ENCODE data around the gene TMEM245.

Gene TMEM245

DNA sequence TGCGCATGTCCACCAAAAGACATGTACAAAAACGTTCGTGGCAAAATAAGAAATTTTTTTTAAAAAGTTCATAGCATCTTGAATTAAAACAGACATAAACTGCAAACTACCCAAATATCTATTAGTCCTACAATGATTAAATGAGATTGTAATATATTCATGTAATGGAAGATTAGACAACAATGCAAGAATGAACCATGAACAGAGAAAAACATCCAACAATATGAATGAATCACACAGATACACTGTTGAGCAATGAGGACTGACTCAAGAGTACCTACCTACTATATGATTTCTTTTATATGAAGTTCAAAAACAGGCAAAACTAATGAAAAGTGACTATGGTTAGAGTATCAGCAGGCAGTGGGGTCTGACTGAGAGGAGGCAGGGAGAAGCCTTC is 88.5 kb downstream of the TMEM245 start:
- in situ Hi-C loops (cut with MboI; ENCODE audit: low sequenced_read_pairs): no loop called here

GRCh38 chr9:109030426-109030825 is 89.3 kb downstream of the TMEM245 start:
- in situ Hi-C loops (cut with MboI; ENCODE audit: low sequenced_read_pairs): no loop called here

DNA sequence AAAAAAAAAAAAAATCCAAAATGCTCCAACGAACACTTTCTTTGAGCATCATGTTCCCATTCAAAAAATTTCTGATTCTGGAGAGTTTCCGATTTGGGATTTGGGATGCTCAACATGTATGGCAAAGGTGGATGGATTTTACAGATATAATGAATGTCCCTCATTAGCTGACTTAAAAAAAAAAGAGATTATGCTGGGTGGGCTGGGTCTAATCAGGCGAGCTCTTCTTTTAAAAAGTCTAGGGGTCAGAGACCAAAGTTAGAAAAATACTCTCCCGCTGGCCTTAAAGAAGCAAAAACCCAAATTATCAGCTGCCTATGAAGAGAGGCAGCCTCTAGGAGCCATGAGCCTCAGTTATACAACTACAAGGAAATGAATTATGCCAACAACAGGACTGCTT is 91.3 kb downstream of the TMEM245 start:
- in situ Hi-C loops (cut with MboI; ENCODE audit: low sequenced_read_pairs): no loop called here

GRCh38 chr9:109027176-109027575 is 92.6 kb downstream of the TMEM245 start:
- in situ Hi-C loops (cut with MboI; ENCODE audit: low sequenced_read_pairs): no loop called here

DNA sequence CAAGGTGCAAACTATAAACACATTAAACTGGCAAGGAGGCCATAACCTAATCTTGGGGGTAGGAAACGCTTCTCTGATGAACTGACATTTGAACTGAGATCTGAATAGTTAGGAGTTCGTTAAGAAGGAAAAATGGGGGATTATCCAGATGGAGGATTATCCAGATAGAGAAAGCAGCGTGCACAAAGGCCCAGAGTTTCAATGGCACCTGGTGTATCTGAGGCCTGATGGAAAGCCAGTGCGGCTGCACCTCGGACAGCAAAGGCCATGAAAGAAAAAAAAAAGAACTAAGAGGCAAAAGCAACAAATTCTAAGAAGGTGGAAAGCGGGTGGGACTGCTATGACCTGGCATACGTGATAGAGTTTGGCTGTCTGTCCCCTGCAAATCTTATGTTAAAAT is 93.4 kb downstream of the TMEM245 start:
- in situ Hi-C loops (cut with MboI; ENCODE audit: low sequenced_read_pairs): no loop called here

DNA sequence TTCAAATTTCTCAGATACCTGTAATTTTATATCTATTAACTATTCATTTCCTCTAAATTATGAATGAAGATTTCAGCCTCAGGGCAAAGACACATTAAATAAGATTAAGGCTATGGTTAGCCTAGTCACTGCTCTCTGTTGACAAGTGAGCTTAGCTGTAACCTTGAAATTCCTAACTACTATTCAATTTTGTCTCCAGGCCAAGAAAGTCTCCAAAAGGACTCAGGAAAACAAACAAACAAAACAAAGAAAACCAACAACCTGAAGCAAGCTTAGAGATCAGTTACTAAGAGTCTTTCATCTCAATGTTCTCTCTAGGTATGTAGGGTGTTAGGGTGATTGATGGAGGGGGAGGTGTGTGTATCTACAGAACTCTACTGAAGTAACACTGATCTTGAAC is 96.9 kb downstream of the TMEM245 start:
- in situ Hi-C loops (cut with MboI; ENCODE audit: low sequenced_read_pairs): no loop called here

GRCh38 chr9:109020581-109021511 is 98.9 kb downstream of the TMEM245 start:
- in situ Hi-C loops (cut with MboI; ENCODE audit: low sequenced_read_pairs): no loop called here

- in situ Hi-C loops (cut with MboI; ENCODE audit: low sequenced_read_pairs): no loop called here
Observed at GRCh38 chr9:109020113-109020512, 99.6 kb downstream of the TMEM245 start.

GRCh38 chr9:109019420-109019819 is 100.3 kb downstream of the TMEM245 start:
- in situ Hi-C loops (cut with MboI; ENCODE audit: low sequenced_read_pairs): no loop called here

DNA sequence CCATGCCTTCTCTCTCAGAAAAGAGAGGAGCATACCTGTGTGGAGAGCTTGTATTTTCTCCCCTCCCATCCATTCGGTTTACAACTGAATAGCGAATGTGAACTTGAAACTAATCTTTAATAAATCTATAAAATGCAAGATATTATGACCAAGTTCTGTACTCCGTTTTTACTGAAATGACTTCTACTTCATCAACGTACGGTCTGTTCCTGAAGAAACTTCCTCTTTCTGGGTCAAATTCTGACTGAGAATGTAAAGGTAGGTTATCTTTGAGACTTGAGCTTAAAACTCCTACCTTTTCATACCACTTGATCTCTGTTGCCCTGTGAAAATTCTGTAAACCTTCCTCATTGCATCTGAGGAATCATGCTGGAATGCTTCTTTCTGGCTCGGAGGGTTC is 102.3 kb downstream of the TMEM245 start:
- in situ Hi-C loops (cut with MboI; ENCODE audit: low sequenced_read_pairs): no loop called here

- in situ Hi-C loops (cut with MboI; ENCODE audit: low sequenced_read_pairs): no loop called here
Observed at GRCh38 chr9:109017061-109017460, 102.7 kb downstream of the TMEM245 start.

- in situ Hi-C loops (cut with MboI; ENCODE audit: low sequenced_read_pairs): no loop called here
Observed at GRCh38 chr9:109016132-109016531, 103.6 kb downstream of the TMEM245 start.

- in situ Hi-C loops (cut with MboI; ENCODE audit: low sequenced_read_pairs): no loop called here
Observed at GRCh38 chr9:109014608-109015280, 105.0 kb downstream of the TMEM245 start.

DNA sequence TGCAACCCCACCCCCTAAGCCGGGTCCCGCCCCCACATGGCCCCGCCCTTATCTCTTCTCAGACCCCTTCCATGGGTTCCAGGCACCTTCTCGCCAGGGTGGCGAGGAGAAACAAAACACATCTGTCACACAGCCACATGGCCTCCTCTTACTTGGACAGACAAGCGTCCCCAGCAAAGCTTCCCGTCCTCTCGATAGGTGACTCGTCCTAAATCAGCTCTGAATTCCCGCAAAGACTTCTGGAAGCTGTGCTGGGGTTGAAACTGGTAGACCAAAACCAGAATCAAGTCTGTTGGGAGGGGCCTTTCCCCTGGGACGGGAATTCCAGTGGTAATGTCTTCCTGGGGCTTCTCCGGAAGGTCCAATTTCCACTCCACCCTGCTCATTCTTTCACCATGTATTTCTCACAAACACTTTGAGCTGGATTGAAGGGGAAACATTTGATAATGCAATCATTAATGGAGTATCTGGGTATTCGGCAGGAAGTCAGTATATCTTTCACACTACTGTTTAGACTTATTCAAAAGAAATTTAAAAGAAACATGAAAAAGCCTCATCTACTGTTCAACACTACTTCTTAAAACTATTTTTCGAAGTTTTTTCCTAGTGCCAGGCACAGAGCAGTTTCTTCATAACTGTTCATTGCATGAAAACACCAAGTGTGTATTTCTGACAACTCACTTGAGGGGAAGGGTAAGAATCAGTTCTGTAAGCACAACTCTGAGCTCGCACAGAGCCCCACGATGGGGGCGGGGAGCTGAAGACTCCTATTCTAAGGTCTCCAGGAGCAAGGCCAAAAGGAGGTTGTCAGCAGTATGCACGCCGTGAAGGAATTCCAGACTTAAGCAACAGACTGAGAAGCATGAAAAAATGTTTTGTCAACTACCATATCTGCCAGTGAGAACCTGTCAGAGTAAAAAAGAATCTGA is 105.8 kb downstream of the TMEM245 start:
- in situ Hi-C loops (cut with MboI; ENCODE audit: low sequenced_read_pairs): no loop called here

DNA sequence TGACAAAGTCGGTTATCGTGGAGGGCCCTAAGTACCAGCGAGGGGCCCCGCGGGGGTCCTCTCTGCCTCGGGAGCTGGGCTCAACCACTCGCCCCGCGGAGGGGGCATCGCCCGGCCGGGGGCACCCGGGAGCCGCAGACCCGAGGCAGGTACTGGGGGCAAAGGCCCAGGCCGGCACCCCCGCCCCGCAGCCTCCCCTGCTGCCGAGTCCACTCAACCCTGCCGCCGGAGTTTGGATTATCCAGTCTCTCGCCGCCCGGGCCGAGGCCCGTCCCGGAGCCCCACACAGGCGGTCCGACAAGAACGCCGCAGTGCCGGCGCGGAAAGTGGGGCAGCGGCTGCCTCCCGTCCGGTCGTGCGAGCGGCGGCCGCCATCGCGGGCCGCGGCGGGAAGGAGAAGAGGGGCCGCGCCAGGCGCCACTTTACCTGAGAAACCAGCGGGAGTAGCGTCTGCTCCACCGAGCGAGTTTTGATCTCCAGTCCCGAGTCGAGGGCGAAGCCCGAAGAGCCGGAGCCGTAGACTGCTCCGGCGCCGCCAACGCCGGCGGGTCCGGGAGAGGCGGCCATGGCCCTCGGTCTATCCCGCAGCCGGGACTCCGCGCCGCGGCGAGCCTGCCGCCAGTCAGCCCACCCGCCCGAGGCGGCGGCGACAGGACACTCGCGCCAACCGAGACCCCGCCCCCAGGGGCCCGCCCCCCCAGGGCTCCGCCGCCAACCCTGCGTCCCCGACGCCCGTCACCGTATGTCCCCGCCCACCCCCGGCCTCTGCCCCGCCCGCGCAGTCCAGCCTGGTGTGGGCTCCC is 106.7 kb downstream of the TMEM245 start, which contains the start of gene CTNNAL1:
Gene CTNNAL1, minus strand, starts transcription at position 624 of the 803 bp plus-strand sequence. Its CDS starts 57 bp downstream, at position 567.
- in situ Hi-C loops (cut with MboI; ENCODE audit: low sequenced_read_pairs): no loop called here

GRCh38 chr9:109012009-109012875 is 107.5 kb downstream of the TMEM245 start:
- in situ Hi-C loops (cut with MboI; ENCODE audit: low sequenced_read_pairs): no loop called here

DNA sequence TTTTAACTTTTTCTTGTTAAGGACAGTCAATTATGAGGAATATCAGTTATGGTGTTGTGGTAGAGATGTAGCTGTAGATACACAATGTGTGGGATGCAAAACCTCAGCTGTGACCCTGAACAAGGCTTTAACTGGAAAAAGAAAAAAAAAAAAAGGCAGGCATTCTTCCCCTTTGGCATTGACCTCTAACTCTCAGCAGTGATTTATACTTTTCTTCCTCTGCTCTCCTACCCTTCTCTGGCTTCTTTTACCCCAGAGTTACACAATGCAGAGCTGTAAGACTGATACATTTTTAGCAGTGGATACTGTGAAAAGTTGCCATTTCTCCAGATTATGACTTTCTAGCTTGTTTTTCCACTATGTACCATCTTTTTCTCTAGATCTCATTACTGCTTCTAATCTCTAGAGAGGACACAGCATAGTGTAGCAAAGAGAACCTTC is 108.5 kb downstream of the TMEM245 start:
- in situ Hi-C loops (cut with MboI; ENCODE audit: low sequenced_read_pairs): no loop called here

GRCh38 chr9:109010746-109011145 is 109.0 kb downstream of the TMEM245 start:
- in situ Hi-C loops (cut with MboI; ENCODE audit: low sequenced_read_pairs): no loop called here

DNA sequence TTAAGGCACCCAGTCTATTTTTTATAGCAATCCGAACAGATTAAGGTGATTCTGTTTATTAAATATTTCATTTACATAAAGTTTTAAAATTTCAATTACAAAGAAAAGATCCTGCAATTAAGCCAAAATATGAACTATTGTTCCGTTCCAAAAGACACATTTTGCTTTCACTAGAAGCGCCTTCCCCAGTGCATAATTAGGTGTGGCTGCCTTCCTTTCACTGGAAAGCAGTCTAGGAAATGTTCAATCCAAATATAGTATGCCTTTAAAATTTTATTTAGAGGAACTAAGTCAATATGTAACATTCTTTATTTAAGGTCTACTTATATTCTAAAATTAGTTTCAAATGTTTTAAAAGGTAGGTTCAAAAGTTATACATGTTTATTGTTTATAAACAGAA is 114.1 kb downstream of the TMEM245 start:
- in situ Hi-C loops (cut with MboI; ENCODE audit: low sequenced_read_pairs): no loop called here
